ENCODE results near the gene SYK.
"Not testable (repeated sequence)": the region's sequence is repeated elsewhere in the genome, so short reads cannot be mapped to it uniquely, and the experiment has no call there.

The SYK gene

GRCh38 chr9:90882991-90883600, 81.5 kb downstream of the SYK start:
- DNase-seq: no peak

- no peak for DNase-seq
Measured at GRCh38 chr9:90883661-90884060, 82.0 kb downstream of the SYK start.

- DNase-seq: no peak
Measured at GRCh38 chr9:90884178-90884577, 82.6 kb downstream of the SYK start.

GRCh38 chr9:90886868-90887267, 85.2 kb downstream of the SYK start:
- not testable (repeated sequence) for DNase-seq

GRCh38 chr9:90888941-90889340, 87.3 kb downstream of the SYK start:
- DNase-seq: no peak

GRCh38 chr9:90890146-90890810, 88.7 kb downstream of the SYK start:
- DNase-seq: no peak

- DNase-seq: no peak
Measured at GRCh38 chr9:90891308-90892040, 89.9 kb downstream of the SYK start.

- no peak for DNase-seq
Measured at GRCh38 chr9:90892918-90893317, 91.3 kb downstream of the SYK start.

- no peak for DNase-seq
Measured at GRCh38 chr9:90893706-90894105, 92.1 kb downstream of the SYK start.

- DNase-seq: no peak
Measured at GRCh38 chr9:90894986-90895687, 93.5 kb downstream of the SYK start.

GRCh38 chr9:90895786-90896185, 94.2 kb downstream of the SYK start:
- no peak for DNase-seq

- no peak for DNase-seq
Measured at GRCh38 chr9:90896231-90896630, 94.6 kb downstream of the SYK start.

GRCh38 chr9:90898228-90898627, 96.6 kb downstream of the SYK start:
- DNase-seq: no peak

GRCh38 chr9:90899287-90899686, 97.7 kb downstream of the SYK start:
- DNase-seq: no peak

GRCh38 chr9:90900130-90900529, 98.5 kb downstream of the SYK start:
- peak; percentile 37 for DNase-seq

GRCh38 chr9:90901933-90902332, 100.3 kb downstream of the SYK start:
- DNase-seq: no peak

GRCh38 chr9:90903766-90904424, 102.3 kb downstream of the SYK start:
- no peak for DNase-seq

GRCh38 chr9:90904706-90905478, 103.3 kb downstream of the SYK start:
- no peak for DNase-seq

GRCh38 chr9:90905822-90906221, 104.2 kb downstream of the SYK start:
- DNase-seq: no peak

- no peak for DNase-seq
Measured at GRCh38 chr9:90906316-90907055, 104.9 kb downstream of the SYK start.

- DNase-seq: no peak
Measured at GRCh38 chr9:90907056-90907445, 105.4 kb downstream of the SYK start.

Measured in femur (tissue), 1 donor.